ENCODE results near the gene NOP14.
"Not testable (repeated sequence)": the region's sequence is repeated elsewhere in the genome, so short reads cannot be mapped to it uniquely, and the experiment has no call there.

The NOP14 gene

GRCh38 chr4:2942532-2943363 lies 20.5 kb downstream of the NOP14 start:
- no peak for DNase-seq (ENCODE audit: low spot score)
- FAIRE-seq, result no peak

GRCh38 chr4:2942037-2942531 lies 21.1 kb downstream of the NOP14 start:
- FAIRE-seq (no peak), DNase-seq (ENCODE audit: low spot score) (no peak)

- FAIRE-seq (no peak), DNase-seq (ENCODE audit: low spot score) (no peak)
These were observed 21.8 kb downstream of the NOP14 start for GRCh38 chr4:2941138-2942036.

- DNase-seq (ENCODE audit: low spot score), result no peak
- FAIRE-seq, result no peak
These were observed 22.7 kb downstream of the NOP14 start for GRCh38 chr4:2940267-2941137.

- DNase-seq (ENCODE audit: low spot score) (peak; percentile 50), FAIRE-seq (no peak)
These were observed 23.6 kb downstream of the NOP14 start for GRCh38 chr4:2939383-2940243.

GRCh38 chr4:2938906-2939305 lies 24.3 kb downstream of the NOP14 start:
- DNase-seq (ENCODE audit: low spot score) (no peak), FAIRE-seq (no peak)

GRCh38 chr4:2938411-2938810 lies 24.8 kb downstream of the NOP14 start:
- not testable (repeated sequence) for DNase-seq (ENCODE audit: low spot score); FAIRE-seq

- no peak for FAIRE-seq
These were observed 25.2 kb downstream of the NOP14 start for GRCh38 chr4:2937986-2938385.

GRCh38 chr4:2937146-2937857 lies 25.9 kb downstream of the NOP14 start:
- FAIRE-seq (peak; percentile 91), DNase-seq (ENCODE audit: low spot score) (peak; percentile 97)

More at GRCh38 chr4:2937986-2938385, 25.2 kb downstream of the NOP14 start:
- DNase-seq (ENCODE audit: low spot score), result no peak

GRCh38 chr4:2936773-2937145 lies 26.4 kb downstream of the NOP14 start:
- DNase-seq (ENCODE audit: low spot score) (peak; percentile 89), FAIRE-seq (no peak)

GRCh38 chr4:2935762-2936743 lies 27.2 kb downstream of the NOP14 start:
- FAIRE-seq (peak; percentile 92), DNase-seq (ENCODE audit: low spot score) (peak; percentile 98)

GRCh38 chr4:2934813-2935761 lies 28.1 kb downstream of the NOP14 start:
- peak; percentile 87 for DNase-seq (ENCODE audit: low spot score)
- no peak for FAIRE-seq

GRCh38 chr4:2934077-2934812 lies 29.0 kb downstream of the NOP14 start:
- peak; percentile 43 for DNase-seq (ENCODE audit: low spot score)
- FAIRE-seq, result no peak

GRCh38 chr4:2933566-2934076 lies 29.6 kb downstream of the NOP14 start:
- FAIRE-seq (no peak), DNase-seq (ENCODE audit: low spot score) (no peak)

GRCh38 chr4:2932951-2933565 lies 30.1 kb downstream of the NOP14 start:
- FAIRE-seq, result no peak

More at GRCh38 chr4:2932951-2933565, 30.1 kb downstream of the NOP14 start:
- no peak for DNase-seq (ENCODE audit: low spot score)

Measured in RCC 7860 (cell line).